Embryonic facial prominence (tissue), 1 donor: ENCODE results near the gene ASB7.
"Not testable (repeated sequence)": the region's sequence is repeated elsewhere in the genome, so short reads cannot be mapped to it uniquely, and the experiment has no call there.

Source experiments
- DNase-seq: peaks from one replicate; pipeline ENCODE4 v3.0.0-alpha.2; 2016; ENCODE audit errors: extremely low spot score

ASB7 gene

GRCh38 chr15:100602064-100602822, at the start of gene ASB7, which contains the start of gene LINS1:
TSS of gene ASB7 (plus strand) at chr15:100602589. CDS start at chr15:100612217, 9,628 bp downstream.
TSS of gene LINS1 (minus strand) at chr15:100602184. CDS start at chr15:100580842, 21,342 bp downstream.
- DNase-seq: peak; percentile 100

DNA sequence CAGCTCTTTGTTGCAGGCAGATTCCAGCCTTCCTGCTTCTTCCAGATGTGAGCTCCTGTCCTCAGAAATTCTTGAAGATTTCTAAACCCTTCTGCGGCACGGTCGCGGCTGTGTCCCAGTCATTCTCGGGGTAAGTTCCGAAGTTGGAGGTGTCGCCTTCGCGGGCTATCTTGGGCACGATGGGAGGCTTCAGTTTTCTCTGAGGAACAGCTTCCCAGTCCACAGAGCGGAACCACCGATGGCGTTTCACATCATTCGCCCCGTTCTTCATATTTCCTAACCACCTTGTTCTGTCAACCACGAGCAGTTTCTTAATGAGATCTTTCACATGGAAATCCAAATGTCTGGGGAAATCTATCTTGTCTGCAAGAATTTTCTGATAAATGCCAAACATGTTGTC, 48.9 kb upstream of the ASB7 start:
- no peak for DNase-seq

GRCh38 chr15:100558771-100559254, 43.6 kb upstream of the ASB7 start:
- no peak for DNase-seq

DNA sequence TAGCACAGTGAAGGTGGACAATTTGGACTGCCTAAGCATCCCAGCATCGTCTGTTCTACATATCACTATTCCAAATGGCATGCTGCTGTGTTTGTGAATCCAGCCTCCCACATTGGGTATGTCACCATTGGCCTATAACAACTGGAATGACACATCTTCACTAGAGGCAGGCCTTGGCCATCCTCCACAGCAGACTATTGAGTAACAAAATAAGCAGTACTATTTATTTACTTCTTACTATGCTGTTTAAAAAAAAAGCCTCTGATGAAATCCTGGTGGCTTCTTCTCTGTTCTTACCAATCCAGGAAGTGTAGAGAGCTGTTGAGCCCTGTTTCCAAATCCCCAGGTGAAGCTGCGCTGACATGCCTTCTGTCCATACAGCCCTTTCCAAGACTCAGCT, 43.1 kb upstream of the ASB7 start:
- DNase-seq: no peak

DNA sequence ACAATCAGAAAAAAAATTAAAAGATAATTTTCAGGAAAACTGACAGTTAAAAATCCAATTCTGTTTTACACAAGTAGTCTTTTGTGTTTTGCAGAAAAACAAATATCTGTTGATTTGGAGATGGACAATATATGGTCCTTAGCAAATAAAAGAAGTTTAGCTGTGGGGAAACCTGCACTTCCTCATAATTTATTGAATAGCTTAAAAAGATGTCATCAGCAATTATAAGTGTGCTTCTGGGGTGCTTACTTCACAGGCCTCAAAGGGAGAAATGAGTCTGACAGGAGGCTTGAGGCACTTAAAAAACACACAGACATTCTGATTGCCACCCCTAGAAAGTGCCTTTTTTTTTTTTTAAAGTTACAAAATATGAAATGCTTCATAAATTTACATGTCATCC, 42.1 kb upstream of the ASB7 start:
- DNase-seq: no peak

DNA sequence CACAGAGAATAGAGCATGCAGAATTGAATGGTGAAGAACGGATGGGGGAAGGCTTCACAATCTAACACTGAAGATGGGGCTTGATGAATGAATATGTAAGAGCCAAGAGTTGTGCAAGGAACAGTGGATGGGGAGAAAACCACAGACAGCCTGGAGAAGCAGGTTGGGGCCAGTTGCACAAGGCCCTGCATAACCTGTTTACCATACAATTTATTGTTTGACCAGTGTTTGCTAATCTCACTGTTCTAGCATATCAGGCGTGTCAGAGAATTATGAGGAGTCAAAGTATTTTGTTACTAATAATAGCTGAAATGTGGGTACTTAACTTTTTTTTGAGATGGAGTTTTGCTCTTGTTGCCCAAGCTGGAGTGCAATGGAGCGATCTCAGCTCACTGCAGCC, 36.8 kb upstream of the ASB7 start:
- no peak for DNase-seq

GRCh38 chr15:100566850-100567628, 35.4 kb upstream of the ASB7 start:
- no peak for DNase-seq

DNA sequence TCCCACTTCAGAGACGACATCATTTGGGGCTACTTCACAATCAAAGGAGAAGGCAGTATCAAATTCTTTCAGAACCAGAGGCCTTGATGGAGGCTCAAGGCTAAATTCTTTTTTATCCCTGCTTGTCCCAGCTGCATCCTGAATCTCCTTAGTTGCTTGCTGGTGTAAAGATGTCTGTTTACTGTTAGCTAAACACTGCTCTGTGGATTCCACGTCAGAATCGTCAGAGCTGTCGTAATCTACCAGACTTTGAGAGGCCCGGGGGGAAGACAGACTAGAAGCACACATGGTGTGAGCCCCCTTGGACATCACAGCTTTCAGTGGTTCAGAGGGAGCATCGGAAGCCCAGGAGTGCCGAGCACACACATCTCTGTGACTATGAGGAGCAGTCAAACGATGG, 33.0 kb upstream of the ASB7 start:
- DNase-seq: no peak

DNA sequence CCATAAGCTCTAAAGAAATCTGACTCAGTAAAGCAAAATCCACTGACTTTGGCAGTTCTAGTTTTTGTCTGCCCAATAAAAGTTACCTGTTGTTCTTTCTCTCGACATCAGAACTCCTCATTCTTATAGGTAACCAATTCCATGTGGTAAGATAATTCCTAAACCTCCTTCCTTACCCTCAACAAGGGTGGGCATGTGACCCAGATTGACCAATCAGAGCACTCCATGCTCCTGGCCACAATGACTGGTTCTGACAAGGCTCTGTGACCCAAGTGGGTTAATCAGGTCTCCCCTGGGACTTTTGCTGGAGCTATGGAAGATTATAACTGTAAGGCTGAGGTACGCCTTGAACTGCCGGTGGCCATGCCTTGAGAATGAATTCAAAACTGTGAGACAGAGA, 32.1 kb upstream of the ASB7 start:
- DNase-seq: no peak

- DNase-seq: no peak
Measured at GRCh38 chr15:100570735-100571313, 31.6 kb upstream of the ASB7 start.

- DNase-seq: no peak
Measured at GRCh38 chr15:100571592-100572167, 30.7 kb upstream of the ASB7 start.

DNA sequence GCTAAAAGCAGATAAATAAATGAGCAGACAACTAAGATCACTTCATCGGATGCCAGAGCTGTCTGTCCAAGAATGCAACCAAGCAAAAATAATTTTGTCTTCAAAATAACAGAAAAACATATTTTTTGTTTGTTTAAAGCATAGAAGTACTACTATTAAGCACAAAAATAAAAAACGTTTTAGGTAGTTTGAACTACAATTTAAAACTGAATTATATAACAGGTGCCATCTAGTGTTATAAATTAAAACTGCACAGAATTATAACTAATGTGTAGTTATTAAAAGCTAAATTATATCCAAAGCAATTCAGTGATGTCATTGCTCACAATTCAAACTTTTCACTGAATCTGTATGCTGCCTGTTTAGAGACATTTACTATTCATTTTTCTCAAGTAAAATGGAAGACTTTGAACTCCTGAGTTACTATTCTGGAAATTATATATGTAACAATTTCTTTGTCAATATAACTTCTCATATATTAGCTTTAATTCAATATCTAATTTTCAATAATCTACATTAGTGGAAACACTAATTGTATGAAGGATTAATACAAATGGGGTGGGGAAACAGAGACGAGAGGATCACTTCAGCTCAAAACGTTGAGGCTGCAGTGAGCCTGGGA, 29.9 kb upstream of the ASB7 start:
- peak; percentile 25 for DNase-seq

- no peak for DNase-seq
Measured at GRCh38 chr15:100573526-100573925, 28.9 kb upstream of the ASB7 start.

GRCh38 chr15:100580414-100580813, 22.0 kb upstream of the ASB7 start:
- DNase-seq: no peak

DNA sequence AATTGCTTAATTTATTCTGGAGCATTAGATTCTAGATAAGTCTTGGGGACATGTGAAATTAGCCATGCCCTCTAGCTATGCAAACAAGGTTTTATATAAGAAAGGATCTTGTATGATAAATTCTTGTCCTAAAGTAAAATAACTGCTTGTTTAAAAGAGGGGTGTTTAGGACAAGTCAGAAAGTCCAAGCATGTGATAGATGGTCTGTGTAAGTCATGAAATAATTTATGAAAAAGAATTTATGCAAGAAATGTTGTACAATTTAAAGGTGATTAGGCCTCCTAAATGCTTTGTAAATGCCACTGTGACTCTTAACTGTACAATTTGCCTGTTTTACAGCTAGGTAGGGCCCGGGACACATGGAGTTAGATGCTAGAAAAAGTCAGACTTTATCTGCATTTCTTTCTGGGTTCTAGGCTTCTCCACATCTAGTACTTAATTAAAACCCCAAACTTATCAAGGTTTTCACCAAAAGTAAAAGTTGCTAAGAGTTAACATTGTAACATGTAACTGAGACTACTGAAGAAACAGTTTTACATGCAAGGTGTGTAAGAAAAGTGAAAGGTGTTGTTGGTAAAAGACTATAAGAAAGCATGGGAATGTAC, 13.6 kb upstream of the ASB7 start:
- no peak for DNase-seq

DNA sequence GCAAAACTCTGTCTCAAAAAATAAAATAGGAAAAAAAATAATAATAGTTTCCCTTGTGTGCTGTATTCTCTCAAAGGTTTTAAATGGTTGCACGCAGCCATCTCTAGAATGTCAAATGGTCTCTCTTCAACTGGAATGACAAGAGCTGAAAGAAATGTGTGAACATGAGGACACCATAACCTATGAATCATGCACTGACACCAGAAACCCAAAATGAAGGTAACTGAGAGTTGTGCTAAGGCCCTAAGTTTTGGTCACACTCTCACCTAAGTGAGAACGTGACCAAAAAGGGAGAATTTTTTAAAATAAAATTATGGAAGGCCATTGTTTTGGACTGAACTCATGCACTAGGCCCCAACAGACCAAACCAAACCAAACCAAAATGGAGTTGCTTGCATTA, 11.2 kb upstream of the ASB7 start:
- not testable (repeated sequence) for DNase-seq

GRCh38 chr15:100591835-100592234, 10.6 kb upstream of the ASB7 start:
- DNase-seq: no peak

GRCh38 chr15:100592898-100593297, 9.5 kb upstream of the ASB7 start:
- no peak for DNase-seq

DNA sequence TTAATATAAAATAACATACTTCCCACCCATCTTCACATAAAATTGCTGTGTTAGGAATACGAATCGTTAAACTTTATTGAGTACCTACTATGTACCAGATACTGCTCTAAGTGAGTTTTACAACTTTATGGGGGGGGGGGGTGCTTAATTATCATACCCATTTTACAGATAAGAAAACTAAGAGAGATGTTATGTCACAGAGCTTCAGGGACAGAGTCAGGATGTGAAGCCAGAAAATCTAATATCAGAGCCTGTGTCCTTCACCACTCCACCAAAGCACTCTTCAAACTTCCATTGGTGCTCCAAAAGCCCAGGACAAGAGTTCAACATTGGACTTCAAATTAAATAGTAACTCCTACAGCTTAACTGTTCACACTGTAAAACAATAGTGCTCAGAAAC, 9.0 kb upstream of the ASB7 start:
- no peak for DNase-seq

DNA sequence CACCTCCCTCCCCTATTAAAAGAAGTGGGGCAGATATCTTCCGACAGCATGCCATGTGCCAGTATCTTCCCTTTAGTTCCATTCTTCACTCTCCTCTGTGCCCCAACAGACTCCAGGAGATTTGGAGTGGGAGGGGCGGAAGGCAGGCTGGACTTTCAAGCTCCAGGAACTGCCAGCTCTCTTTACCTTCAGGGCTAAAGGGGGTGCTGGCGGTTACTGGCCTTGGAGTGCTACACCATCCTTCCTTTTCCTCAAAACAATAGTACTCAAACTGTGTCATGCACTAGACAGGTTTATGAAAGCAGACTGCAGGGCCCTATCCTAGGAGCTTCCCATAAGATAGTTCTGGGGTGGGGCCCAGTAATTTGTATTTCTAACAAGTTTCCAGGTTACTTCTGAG, 6.4 kb upstream of the ASB7 start:
- DNase-seq: no peak

DNA sequence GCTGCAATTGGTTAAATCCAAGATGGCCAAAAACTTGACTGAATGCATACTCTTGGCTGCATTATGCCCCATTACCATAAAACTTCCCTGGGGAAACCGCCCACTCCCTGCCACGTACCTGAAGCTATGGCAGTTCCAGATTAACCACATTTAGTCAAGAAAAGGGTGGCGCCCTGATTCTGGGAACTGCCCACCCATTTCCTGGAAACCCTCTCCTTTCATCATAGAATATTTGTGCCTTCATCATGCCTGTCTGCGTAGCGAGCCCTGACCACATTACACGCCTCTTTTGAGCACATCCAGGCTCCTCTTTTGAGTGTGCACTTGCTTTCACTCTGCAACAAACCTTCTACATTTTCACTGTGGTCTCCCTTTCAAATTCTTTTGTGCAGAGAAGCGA, 5.6 kb upstream of the ASB7 start:
- no peak for DNase-seq
